MM.1S (cell line): Measurements from ENCODE around the gene AMBRA1.
A peak's percentile ranks its signal among the peaks of the same experiment; 100 is the strongest.

Experiments used
- DNase-seq: peaks from one replicate; pipeline ENCODE4 v3.0.0-alpha.2; 2015
- H2AFZ ChIP-seq: fragments of 300-600 bp; sonication (generic); 2 replicates; pipeline ENCODE4 v1.6.0; 2016; ENCODE audit warnings: antibody characterized with exemption, low read length
- H3F3A ChIP-seq: fragments of 300-600 bp; sonication (generic); 2 replicates; pipeline ENCODE4 v1.6.1; 2016; ENCODE audit warnings: mild to moderate bottlenecking, antibody characterized with exemption, low read length, moderate library complexity, mixed read lengths; ENCODE audit not compliant: insufficient read depth
- H3K27ac ChIP-seq: fragments of 300-600 bp; sonication (generic); 2 replicates; pipeline ENCODE4 v1.5.1; 2016; ENCODE audit warnings: mild to moderate bottlenecking, low read length
- H3K27me3 ChIP-seq: fragments of 300-600 bp; sonication (generic); replicated peaks from 2 replicates; pipeline ENCODE4 v1.6.0; 2016; ENCODE audit warnings: low read length; ENCODE audit not compliant: insufficient read depth
- H3K36me3 ChIP-seq: fragments of 300-600 bp; sonication (generic); replicated peaks from 2 replicates; pipeline ENCODE4 v1.6.1; 2016; ENCODE audit warnings: mild to moderate bottlenecking, low read length, mixed read lengths; ENCODE audit not compliant: insufficient read depth
- H3K4me1 ChIP-seq: fragments of 300-600 bp; sonication (generic); 2 replicates; pipeline ENCODE4 v1.6.1; 2016; ENCODE audit warnings: low read length, mixed read lengths
- H3K4me2 ChIP-seq: fragments of 300-600 bp; sonication (generic); 2 replicates; pipeline ENCODE4 v1.6.0; 2016; ENCODE audit warnings: low read depth, low read length
- H3K4me3 ChIP-seq: fragments of 300-600 bp; sonication (generic); 2 replicates; pipeline ENCODE4 v1.5.1; 2016; ENCODE audit warnings: low read length, mixed read lengths
- H3K79me2 ChIP-seq: fragments of 300-600 bp; sonication (generic); 2 replicates; pipeline ENCODE4 v1.6.1; 2016; ENCODE audit warnings: mixed run types, low read length, mixed read lengths
- H3K9ac ChIP-seq: fragments of 300-600 bp; sonication (generic); 2 replicates; pipeline ENCODE4 v1.6.1; 2016; ENCODE audit warnings: low read length, mixed read lengths
- H3K9me2 ChIP-seq: fragments of 300-600 bp; sonication (generic); replicated peaks from 2 replicates; pipeline ENCODE4 v1.6.1; 2016; ENCODE audit warnings: mild to moderate bottlenecking, low read length, mixed read lengths; ENCODE audit not compliant: insufficient read depth
- H3K9me3 ChIP-seq: fragments of 300-600 bp; sonication (generic); replicated peaks from 2 replicates; pipeline ENCODE4 v1.6.1; 2016; ENCODE audit warnings: mild to moderate bottlenecking, low read length, mixed read lengths; ENCODE audit not compliant: insufficient read depth
- H4K20me1 ChIP-seq: fragments of 300-600 bp; sonication (generic); 2 replicates; pipeline ENCODE4 v1.6.1; 2016; ENCODE audit warnings: mild to moderate bottlenecking, low read length, moderate library complexity, mixed read lengths; ENCODE audit not compliant: insufficient read depth
- CTCF ChIP-seq: fragments of 300-600 bp; sonication (generic); IDR thresholded peaks from 2 replicates; pipeline ENCODE4 v1.5.1; 2016; ENCODE audit warnings: antibody characterized with exemption, low read length, mixed read lengths
- EZH2 ChIP-seq: fragments of 300-600 bp; sonication (generic); optimal IDR thresholded peaks from 2 replicates; pipeline ENCODE3; 2017; ENCODE audit warnings: low read depth, mild to moderate bottlenecking, antibody characterized with exemption, low read length, mixed read lengths
- EZH2phosphoT487 ChIP-seq: fragments of 300-600 bp; sonication (generic); IDR thresholded peaks from 2 replicates; pipeline ENCODE4 v1.6.1; 2018; ENCODE audit warnings: antibody characterized with exemption, low read length

AMBRA1 gene

GRCh38 chr11:46489656-46490560, 103.9 kb downstream of the AMBRA1 start:
- Histone ChIP-seq H3K27me3 (no peaks in the 10 kb centered on the region), H3K4me1 (no peaks in the 10 kb centered on the region), H2AFZ (no peak overlapping the region), H3K9me2 (no peaks in the 10 kb centered on the region), H3K9ac (no peak overlapping the region), H3K4me3 (no peak overlapping the region), H3K9me3 (no peaks in the 10 kb centered on the region), H4K20me1 (no peaks in the 10 kb centered on the region), H3K79me2 (no peaks in the 10 kb centered on the region), H3K4me2 (no peak overlapping the region), H3F3A (no peaks in the 10 kb centered on the region), H3K36me3 (no peaks in the 10 kb centered on the region), H3K27ac (no peak overlapping the region)
- TF ChIP-seq CTCF (peak; percentile 54), EZH2phosphoT487 (no peak), EZH2 (no peak)
- peak; percentile 48 for DNase-seq

- no peak for DNase-seq
- no peak overlapping the region for H2AFZ ChIP-seq
- H3K27me3 ChIP-seq = no peaks in the 10 kb centered on the region
- no peaks in the 10 kb centered on the region for H3K9me3 ChIP-seq
- no peaks in the 10 kb centered on the region for H3K4me1 ChIP-seq
- H3K36me3 ChIP-seq = no peaks in the 10 kb centered on the region
- no peak for TF ChIP-seq EZH2
- TF ChIP-seq EZH2phosphoT487 = no peak
- TF ChIP-seq CTCF = no peak
- H3K79me2 ChIP-seq = no peaks in the 10 kb centered on the region
- H3K9ac ChIP-seq = no peak overlapping the region
- no peak overlapping the region for H3K4me3 ChIP-seq
- H3K9me2 ChIP-seq = no peaks in the 10 kb centered on the region
- no peak overlapping the region for H3K27ac ChIP-seq
- no peaks in the 10 kb centered on the region for H4K20me1 ChIP-seq
- no peaks in the 10 kb centered on the region for H3F3A ChIP-seq
- no peak overlapping the region for H3K4me2 ChIP-seq
Measured at GRCh38 chr11:46485856-46486443, 107.9 kb downstream of the AMBRA1 start.

GRCh38 chr11:46484101-46484500, 109.7 kb downstream of the AMBRA1 start:
- Histone ChIP-seq H3K9me2 (no peaks in the 10 kb centered on the region), H3K4me1 (no peaks in the 10 kb centered on the region), H3F3A (no peaks in the 10 kb centered on the region), H3K27ac (no peak overlapping the region), H2AFZ (no peak overlapping the region), H3K79me2 (no peaks in the 10 kb centered on the region), H3K4me3 (no peak overlapping the region), H3K36me3 (no peaks in the 10 kb centered on the region), H3K4me2 (no peak overlapping the region), H3K27me3 (no peaks in the 10 kb centered on the region), H3K9me3 (no peaks in the 10 kb centered on the region), H3K9ac (no peak overlapping the region), H4K20me1 (no peaks in the 10 kb centered on the region)
- no peak for DNase-seq
- no peak for TF ChIP-seq CTCF
- no peak for TF ChIP-seq EZH2phosphoT487
- no peak for TF ChIP-seq EZH2
